Measurements from ENCODE around the gene DLG4.

The DLG4 gene

DNA sequence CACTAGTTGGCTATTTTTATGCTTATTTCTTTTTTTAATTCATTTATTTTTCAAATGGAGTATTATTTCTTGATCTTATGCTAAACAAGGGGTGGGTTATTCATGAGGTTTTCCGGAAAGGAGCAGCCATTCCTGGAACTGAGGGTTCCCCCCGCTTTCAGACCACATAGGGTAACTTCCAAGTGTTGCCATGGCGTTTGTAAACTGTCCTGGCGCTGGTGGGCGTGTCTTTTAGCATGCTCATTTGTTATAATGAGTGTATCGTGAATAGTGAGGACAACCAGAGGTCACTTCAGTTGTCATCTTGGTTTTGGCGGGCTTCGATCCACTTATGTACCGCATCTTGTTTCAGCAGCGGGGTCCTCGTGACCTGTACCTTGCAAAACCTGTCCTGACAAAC is 75.4 kb downstream of the DLG4 start:
- DNase-seq, result no peak

DNA sequence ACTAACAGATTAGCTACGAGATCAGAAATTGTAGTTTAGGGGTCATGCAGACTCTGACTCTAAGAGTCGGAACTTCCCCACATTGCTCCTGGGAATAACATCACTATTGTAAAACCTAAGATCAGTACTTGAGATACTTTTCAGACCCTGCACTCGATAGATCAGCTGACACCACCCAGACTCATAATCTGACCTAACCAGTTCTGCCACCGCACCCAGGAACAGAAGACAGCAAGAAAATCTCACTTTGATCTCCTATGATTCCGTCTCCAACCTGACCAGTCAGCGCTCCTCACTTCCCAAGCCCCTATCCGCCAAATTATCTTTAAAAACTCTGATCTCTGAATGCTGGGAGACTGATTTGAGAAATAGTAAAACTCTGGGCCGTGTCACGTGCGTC is 77.8 kb downstream of the DLG4 start:
- no peak for DNase-seq

DNA sequence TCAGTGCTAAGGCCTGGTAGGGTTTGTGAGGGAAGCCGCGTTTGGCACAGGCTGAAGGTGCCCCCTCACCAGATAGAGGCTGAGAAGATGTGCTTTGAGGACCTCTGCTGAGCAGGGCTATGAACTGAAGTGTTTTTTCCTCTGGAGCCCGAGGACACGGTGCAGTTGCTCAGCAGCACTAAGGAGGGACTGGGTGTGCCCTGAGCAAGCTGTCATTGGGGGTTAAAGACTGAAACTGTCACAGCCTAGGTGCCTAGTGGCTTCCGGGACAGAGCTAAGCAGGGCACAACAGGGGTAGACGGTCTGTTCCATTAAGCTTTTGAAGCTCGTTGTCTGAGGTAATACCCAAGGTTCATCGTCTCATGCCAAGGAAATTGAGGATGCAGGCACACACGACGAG is 80.2 kb downstream of the DLG4 start:
- no peak for DNase-seq

DNA sequence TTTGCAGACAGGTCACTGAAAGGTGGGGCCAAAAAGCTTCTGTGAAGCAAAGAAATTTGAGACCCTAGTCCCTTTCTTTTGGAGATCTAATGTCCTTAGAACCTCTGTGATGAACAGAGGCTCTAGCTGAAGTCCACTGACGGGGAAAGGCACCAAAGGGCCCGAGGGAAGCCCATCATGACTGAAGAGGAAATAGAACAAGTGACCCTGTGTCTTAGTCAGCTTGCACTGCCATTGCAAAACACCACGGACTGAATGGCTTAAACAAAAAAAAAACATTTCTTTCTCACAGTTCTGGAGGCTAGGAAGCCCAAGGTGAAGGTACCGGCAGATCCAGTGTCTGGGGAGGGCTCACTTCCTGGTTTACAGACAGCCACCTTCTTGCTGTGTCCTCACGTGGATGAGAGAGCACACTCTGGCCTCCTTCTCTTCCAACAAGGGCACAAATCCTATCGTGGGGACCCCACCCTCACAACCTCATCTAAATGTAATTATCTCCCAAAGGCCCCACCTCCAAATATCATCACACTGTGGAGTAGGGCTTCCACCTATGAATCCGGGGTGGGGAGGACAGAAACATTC is 80.7 kb downstream of the DLG4 start:
- DNase-seq, result no peak

DNA sequence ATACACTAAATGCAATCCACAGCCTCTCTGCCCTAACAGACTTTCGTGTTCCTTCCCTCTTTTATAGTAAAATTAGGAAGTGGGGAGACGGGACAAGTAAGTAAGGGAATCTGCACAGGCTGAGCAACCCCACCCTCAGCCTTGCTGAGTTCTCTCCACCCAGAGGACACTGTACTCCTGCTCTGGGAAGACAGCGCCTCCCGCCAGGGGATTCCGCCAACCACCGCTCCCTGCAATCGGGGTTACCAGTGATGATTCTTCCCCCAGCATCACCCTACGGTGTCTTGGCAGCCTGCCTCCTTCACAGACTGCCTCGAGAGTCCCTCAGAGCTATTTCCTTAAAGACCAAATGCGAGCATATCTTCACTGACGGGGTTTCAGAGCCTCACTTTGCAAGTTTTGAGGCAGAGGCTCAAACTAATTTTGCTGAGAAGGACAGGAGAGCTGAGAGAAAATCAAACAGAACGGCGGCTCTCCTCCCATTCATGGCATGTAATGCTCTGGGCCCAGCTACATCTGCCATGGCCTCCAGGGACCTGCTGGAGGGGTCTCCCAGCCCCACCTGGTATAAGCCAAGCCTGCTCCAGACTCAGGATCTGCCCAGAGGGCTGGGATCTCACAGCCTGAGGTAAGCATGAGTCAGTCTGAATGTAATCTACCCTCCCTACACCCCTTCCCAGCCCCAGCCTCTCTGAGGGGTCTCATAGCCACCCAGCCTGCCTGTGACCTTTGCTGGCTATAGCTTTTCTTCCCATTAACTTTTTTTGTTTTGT is 82.3 kb downstream of the DLG4 start:
- DNase-seq, result no peak
